SIG-M5 (cell line): ENCODE data around the gene IRX5.

Source experiments
- DNase-seq: peaks from one replicate; lab custom pipeline; 2025; lab: John Stamatoyannopoulos, UW

Gene IRX5

DNA sequence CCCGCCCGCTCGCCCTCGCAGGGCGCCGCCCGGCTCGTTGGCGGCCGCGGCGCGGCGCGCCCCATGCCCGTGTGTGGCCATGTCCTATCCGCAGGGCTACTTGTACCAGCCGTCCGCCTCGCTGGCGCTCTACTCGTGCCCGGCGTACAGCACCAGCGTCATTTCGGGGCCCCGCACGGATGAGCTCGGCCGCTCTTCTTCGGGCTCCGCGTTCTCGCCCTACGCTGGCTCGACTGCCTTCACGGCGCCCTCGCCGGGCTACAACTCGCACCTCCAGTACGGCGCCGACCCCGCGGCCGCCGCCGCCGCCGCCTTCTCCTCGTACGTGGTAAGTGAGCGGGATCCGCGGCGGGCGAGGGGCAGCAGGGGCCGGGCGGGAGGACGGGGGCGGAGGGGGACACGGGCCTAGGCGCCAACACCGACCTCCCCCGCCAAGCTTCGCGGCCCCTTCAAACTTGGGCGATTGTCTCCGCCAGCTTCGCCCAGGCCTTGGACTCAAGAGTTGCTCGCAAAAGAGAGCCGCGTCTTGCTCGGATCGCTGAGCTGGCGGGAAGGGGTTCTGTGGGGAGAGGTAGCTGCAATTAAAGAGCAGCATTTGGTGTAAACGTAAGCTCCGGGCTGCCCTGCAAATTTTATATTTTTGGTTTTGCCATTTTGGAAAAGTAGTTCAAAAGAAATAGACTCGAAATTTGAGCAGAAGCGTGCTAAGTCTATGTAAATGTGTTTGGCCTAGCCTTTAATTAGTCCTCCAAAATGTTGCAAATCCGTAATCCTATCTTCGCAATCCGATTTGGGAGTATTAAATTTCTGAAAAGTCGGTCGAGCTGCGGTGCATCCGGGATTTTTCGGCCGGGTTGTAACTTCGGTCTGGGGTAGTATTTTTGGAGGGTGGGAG lies 702 bp downstream of the IRX5 start:
- DNase-seq, result no peak

DNA sequence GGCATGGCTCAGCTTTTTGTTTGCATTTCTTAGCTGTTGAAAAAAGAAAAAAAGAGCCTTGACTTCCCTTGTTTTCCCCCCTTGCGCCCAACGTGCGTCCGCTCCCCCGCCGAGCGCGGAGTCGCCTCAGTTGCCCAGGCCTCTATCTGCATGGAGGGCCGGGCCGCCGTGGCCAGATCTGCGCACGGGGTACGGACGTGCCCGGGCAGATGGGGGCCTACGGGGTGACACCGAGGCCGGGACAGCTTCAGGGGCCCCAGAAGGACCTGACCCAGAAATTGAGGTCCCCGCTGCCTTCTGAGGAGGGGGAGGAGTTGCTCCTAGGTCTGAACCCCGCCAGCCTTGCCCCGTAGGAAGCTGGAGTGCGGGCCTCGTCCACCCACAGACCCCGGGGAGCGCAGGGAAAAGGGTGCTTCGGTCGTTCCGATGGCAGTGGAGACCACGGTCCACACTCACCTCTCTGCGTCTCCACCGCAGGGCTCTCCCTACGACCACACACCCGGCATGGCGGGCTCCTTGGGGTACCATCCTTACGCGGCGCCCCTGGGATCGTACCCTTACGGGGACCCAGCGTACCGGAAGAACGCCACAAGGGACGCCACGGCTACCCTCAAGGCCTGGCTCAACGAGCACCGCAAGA lies 1.5 kb downstream of the IRX5 start:
- DNase-seq, result no peak

DNA sequence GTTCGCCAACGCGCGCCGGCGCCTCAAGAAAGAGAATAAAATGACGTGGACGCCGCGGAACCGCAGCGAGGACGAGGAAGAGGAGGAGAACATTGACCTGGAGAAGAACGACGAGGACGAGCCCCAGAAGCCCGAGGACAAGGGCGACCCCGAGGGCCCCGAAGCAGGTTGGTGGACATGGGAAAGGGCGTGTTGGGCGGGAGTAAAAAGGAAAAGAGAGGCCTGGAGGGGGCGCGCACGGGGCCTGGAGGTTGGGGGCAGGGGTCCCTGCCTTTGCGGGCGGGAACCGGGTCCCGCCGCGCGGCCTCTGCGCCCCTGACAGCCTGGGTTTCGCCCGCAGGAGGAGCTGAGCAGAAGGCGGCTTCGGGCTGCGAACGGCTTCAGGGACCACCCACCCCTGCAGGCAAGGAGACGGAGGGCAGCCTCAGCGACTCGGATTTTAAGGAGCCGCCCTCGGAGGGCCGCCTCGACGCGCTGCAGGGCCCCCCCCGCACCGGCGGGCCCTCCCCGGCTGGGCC lies 2.1 kb downstream of the IRX5 start:
- DNase-seq, result no peak

DNA sequence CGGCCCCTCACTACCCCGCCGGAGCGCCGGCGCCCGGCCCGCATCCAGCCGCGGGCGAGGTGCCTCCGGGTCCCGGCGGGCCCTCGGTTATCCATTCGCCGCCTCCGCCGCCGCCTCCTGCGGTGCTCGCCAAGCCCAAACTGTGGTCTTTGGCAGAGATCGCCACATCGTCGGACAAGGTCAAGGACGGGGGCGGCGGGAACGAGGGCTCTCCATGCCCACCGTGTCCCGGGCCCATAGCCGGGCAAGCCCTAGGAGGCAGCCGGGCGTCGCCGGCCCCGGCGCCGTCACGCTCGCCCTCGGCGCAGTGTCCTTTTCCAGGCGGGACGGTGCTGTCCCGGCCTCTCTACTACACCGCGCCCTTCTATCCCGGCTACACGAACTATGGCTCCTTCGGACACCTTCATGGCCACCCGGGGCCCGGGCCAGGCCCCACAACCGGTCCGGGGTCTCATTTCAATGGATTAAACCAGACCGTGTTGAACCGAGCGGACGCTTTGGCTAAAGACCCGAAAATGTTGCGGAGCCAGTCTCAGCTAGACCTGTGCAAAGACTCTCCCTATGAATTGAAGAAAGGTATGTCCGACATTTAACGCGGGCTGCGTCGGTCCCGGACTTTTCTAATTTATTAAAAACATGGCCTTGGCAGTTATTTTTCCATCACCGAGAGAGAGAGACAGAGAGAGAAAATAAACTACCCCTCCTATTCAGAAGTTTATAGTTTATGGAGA lies 2.8 kb downstream of the IRX5 start:
- no peak for DNase-seq

DNA sequence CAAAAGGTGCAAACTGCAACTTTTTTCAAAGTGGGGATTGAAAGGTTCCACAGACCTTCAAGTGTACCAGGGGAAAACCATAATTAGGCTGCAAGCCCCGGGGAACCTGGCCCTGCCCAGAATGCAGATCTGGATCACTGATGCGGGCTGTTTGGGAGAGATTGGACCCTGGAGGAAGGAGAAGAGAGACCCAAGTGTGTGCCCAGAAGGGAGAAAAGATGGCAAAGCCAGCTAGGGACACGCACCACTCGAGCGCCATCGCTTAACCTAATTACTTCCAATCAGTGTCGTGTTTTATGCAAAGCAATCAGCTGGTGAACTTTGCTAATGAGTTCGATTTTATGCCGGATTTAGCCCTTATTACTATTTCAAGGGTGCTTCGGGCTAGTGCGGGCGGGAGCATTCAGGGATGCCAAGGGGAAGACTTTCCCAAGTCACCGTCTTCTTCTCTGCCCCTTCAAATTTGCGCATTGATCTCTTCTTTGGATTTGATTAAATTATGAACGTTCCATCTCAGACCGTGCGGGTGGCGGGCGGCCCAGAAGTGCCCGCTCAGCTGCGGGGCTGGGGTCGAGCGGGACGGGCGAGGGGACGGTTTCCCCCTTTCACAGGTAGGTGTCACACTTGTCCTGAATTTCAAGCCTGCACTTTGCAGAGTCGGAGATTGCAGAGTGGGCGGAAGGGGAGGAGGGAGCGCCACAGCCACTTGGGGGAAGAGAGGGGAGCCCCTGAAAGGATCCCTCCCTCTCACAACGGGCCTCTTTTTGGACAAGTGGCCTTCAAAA lies 4.0 kb downstream of the IRX5 start:
- DNase-seq, result no peak

DNA sequence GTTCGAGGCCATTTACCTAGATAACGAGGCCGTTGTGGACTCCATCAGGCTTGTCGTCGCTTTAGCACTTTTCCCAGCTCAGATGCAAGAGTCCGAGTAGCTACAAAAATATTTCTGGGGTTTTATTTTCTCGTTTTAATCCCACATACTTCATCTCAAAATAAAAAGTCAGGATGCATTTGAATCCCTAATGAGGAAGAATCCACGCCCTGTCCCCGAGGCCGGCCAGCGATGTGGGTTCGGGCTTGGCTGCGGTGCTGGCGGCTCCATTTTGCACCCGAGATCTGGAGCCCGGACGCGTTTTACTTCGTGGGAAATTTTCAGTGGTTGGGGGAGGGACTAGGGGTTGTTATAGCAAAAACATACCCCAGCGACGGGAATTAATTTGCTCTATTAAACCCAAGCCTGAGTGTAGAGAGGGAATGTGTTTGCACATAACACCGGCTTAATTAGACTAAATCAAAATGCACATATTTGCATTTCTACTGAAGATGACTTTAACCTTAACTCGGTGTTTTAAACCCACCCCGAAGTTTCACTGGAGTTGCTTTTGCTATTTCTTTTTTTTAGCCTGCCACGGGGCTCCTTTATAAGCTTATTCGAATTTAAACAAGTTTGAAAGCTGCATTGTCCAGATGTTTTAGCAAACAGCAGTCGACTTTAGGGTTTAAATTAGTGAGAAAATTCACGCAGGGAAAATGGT lies 4.8 kb downstream of the IRX5 start:
- no peak for DNase-seq

DNA sequence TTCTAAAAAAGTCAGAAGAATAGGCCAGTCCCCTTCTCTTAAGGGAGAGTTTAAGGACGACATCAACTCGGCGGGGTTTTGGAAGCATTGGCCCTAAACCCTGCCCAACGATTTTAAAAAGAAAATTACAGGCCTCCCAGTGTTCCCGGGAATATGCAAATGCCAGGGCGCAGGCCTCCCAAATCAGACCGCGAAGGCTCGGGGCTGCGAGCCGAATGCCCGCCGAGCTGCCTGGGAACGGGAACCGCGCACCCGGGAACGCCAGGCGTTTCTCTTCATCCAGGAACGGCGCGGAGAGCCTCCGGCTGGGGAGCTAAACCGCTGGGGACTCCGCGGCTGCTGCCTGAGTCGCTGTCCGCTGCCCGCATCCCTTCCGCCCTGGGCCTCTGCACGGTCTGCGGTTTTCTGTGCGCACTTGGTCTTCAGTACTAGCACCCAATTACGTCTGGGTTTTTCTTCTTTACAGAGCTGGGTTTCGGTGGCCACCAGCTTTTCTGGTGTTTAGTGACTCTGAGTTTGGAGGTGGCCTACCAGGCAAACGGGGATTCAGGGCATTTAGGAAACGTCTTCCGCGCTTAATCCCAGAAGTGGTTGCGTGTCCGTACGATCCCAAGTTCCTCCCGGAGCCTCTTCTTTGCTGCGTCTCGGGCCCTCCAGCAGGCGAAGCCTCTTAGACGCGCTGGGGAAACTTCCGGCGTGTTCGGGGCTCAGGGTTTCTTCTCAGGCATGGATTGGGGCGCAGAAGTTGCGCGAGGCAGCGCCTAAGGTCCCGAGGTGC lies 5.7 kb downstream of the IRX5 start:
- no peak for DNase-seq

DNA sequence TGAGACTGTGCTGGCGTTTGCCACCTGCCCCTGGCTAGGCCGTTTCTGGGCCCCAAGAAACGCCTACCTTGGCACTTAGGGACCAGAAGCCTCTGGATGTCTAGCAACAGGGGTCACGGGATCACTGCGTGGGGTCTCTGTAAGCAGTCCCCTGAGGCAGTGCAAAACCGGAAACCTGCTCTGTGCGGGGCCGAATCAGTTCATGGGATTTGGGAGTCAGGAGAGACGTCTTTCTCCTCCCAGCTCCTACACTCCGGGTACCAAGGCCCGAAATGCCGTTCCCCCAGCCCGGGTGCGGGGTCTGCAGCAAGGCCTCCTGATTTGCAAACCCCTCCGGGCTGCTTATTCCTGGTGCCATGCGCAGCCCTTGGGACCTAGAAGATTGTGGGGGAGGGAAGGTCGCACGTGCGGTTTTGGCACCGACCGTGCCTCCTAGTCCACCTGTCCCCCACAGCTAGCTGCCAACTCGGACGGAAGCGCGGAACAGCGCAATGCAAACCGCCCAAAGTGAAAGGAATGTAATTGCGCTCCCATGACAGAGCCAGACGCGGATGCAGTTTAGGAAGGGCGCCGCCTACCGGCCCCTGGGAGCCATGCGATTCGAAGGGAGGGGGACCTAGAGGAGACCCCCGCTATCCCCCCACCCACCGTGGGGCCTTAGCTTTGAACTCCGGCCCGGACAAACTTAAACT lies 6.5 kb downstream of the IRX5 start:
- DNase-seq, result no peak

DNA sequence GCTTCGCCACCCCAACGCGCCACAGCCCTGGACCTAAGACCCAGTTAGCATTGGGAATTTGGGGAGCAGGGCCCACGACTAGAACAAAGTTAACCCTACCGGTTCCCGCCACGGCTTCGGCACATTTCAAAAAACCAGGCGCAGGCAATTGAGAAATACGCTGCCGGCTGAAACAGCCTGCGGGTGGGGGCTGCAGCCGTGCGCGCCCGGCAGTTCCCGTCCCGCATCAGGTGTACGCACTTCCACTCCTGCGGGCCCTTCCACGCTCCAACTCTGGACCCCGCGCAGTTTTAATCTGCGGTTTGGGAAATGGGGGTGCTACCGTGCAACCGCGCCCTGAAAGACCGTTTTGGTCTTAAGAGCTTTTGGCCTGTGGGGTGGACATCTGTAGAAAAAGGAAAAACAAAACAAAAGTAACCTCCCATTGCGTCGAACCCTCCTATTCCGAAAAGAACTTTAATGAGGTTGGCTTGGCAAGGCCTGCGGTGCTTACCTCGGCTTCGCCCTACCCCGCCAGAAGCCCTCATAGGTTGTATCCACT lies 7.1 kb downstream of the IRX5 start:
- DNase-seq, result no peak

DNA sequence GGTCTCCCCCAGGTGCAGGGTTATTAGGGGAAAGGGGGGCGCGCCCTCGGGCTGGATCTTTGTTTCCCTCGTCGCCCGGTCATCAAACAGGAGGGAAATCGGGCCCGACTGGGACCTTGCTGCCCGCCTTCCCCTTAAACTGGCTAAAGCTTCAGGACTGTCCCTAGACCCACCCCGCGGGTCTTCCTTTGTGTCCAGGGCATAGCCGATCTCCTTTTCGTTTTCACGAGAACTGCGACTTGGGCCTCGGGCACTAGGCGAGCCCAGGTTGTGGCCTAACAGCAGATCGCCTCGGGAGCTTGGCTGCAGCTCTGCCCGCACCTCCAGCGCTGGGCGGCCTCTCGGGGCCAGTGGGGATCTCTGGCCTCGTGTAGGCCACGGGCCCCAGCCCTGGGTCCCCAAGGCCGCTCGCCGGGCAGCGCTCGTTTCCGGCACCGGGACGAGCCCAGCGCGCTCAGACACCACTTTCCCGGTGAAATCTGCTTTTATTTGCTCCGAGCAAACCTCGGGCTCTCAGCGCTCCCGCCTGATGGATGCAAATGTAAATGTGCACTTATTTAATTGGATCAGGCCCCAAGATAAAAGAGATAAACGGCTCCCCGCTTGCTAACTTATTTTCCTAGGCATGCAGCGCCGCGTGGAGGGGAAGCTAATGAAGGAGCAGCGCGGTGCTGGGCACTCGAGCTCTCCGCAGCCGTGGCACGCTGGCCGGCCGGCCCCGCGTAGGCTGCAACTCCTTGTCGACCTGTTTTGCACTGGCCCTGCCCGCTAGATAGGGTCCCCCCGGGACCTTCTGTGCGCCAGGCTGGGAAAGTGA lies 7.8 kb downstream of the IRX5 start:
- no peak for DNase-seq

DNA sequence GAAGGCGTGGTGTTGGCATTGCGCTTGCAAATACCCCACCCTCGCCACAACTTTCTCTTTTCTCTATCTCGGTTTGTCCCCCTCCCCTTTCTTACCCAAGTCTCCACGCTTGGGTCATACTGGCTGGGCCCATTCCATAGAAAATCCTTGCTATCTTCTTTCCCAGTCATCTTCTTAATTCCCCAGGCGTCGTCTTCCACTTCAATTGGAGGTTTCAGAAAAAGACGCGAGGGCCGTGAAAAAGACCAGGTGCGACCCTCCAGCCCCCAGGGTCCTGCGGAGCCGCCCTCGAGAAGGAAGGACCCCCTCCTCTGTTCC lies 8.3 kb downstream of the IRX5 start:
- no peak for DNase-seq

DNA sequence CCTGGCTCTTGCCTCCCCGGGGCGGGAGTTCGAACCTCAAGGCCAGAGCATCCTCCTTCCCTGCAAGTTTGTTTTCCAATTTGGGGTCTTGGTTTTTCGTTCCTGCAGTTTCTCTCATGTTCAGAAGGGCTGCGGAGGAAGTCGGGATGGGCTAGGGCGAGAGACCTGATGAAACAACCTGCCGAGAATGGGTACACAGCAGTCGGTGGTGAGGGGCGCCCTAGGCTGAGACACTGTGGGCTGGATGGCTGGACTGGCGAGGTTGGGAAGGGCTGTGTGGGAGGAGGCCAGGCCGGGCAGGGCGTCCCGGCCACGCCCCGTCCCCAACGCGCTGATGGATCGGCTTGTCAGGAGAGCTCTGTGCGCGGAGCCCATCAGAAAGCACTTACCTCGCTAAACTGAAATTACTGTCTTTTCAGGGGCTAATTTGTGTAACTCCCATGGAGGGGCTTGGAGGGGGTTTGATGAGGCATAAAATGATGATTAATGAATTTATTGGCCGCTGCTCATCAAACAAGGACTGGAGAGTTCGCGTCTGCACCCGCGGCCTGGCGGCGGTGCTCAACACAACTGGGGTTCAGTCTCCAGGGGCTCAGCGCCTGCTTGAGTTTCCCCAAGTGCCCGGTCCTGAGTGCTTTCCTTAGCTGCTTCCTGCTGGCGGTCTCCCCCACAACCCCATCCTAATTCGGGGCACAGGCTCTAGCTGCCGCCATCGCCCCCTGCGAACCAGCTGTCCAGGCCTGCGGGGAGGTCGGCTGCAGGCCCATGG lies 9.0 kb downstream of the IRX5 start:
- no peak for DNase-seq

DNA sequence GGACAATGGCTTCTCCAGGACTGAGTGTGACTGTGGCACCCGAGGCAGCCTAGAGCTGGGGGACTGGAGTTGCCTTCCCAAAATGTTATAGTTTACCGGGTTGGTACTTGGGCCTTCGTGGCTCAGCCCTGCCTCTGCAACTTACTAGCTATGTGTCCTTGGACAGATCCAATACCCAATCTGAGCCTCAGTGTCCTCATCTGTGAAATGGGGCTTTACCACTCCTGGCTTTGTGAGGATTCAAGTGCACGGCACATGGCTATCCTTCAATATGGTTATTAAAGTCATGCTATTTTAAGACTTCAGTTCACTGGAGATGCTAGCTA lies 9.6 kb downstream of the IRX5 start:
- no peak for DNase-seq

DNA sequence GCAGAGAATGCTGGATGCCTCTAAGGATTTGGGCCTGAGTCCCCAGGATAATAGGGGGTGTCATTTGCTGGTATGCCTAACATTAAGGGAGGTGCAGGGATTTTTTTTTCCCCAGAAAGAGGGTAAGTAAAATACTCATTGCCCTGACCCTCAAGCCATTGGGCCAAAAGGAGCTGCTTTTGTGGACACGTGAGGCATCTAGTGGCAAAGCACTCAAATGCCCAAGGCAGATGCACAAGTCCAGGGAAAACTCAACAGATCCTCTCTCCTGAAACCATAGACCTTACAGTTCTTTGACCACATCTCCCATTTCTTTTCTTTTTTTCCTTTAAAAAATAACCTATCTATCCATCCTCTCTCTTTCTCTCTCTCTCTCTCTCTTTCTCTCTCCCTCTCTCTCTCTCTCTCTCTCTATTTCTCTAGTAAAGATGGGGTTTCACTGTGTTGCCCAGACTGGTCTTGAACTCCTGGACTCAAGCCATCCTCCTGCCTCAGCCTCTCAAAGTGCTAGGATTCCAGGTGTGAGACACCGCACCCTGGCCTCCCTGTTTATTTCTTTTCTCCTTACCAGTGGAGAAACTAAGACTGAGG lies 11.8 kb downstream of the IRX5 start:
- DNase-seq, result no peak

DNA sequence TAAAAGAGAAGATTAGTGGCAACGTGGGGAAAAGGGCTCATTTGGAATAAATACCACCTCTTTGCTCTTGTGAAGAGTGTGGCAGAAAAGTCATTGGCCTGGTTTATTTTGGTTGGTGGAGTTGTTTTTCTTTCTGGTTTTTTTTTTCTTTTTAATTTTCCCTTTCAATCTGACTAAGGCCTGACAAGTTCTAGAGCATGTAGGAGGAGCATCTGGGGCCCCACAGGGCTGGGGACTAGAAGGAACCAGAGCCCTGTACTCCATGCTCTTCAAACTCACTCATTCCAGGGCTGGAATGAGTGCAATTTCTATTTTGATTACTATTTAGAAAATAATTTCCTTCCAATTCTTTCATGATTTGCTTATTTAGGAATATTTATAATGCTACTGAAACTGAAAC lies 13.3 kb downstream of the IRX5 start:
- DNase-seq, result no peak

DNA sequence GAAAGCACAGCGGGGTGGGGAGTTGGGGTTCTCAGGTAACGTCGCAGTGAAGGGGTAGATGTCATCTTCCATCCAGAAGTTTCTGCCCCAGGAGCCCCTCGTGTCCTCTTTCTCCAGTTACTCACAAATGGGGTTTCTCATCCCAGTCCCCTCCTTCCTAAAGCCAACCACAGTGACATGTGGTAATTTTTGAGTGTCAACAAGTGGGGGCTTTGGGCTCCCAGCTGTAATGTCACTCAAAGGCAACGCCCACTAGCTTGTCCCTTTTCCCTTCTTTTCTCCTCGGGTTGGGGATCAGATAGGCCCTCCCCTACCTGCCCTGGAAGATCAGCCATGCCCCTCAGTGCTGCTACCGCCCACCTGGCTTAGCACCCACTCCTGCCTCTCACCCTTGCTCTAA lies 14.4 kb downstream of the IRX5 start:
- no peak for DNase-seq

DNA sequence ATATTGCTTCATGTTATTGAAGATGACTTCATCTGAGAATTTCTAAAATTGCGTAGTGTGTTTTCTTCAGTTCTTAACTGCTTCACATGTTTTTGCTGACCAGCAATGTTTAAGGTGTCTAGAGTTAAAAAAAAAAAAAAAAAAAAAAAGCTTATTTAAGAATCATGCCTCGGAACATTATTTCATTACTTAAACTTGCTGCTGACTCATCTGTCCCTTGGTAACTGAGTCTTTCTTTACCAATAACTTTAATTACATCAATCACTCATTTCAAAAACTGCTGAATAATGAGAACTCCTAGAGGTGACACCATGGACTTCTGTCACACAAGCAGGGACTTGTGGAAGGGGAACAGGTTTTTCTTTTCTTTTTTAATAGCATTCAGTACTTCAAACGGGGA lies 16.2 kb downstream of the IRX5 start:
- no peak for DNase-seq

DNA sequence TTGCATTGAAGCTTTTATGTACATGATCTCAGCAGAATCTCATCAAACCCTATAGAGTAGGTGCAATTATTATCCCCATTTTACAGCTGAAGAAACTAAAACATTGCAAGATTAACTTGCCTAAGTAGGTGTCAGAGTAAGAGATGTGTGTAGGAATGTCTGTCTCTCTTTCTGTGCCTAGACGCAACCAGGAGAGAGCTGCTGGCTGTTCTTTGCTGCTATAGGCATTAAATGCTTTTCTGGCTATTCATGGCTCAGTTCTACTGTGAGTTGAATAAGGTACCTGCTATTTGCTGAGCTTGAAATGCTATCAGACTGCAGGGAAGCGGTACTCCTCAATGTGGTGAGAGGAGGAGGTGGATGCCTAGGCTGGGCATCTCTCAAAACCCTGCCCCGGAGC lies 17.0 kb downstream of the IRX5 start:
- DNase-seq, result no peak
